Lung microvascular endothelial cell (primary cell): Measurements from ENCODE around the gene VWA2. TPM values are rescaled to one million over a fixed set of nuclear protein-coding genes. Genes with fewer than 3 reads are reported as not detected.
A peak's percentile ranks its signal among the peaks of the same experiment; 100 is the strongest.

ENCODE experiments used
- DNase-seq, 2 donors: peaks; one replicate each; pipeline versions ENCODE4 v3.0.0 to v3.0.0-alpha.2; 2010; ENCODE audit warnings: low read depth in 2 of 2
- total RNA-seq: library from RNA; depleted of rRNA; stranded (reverse); fragments of >200 nt; gene quantifications from 2 replicates; pipeline ENCODE4 v1.2.1, GENCODE V29; 2014

Gene VWA2
- total RNA-seq, 1 donor from 2014 or later, result not detected

GRCh38 chr10:114245121-114245791 is 6.2 kb downstream of the VWA2 start:
- no peak for DNase-seq

- DNase-seq, result peak in 1 of 2 donors; percentile 5
Measured at GRCh38 chr10:114246679-114247305, 7.7 kb downstream of the VWA2 start.

- no peak for DNase-seq
Measured at GRCh38 chr10:114250236-114250635, 11.2 kb downstream of the VWA2 start.

GRCh38 chr10:114250716-114251115 is 11.7 kb downstream of the VWA2 start:
- no peak for DNase-seq

GRCh38 chr10:114252092-114252491 is 13.0 kb downstream of the VWA2 start:
- DNase-seq, result no peak

GRCh38 chr10:114252883-114253282 is 13.8 kb downstream of the VWA2 start:
- no peak for DNase-seq

GRCh38 chr10:114255227-114255626 is 16.2 kb downstream of the VWA2 start:
- DNase-seq, result no peak

- DNase-seq, result no peak
Measured at GRCh38 chr10:114256008-114256765, 17.1 kb downstream of the VWA2 start.

GRCh38 chr10:114256822-114257221 is 17.8 kb downstream of the VWA2 start:
- no peak for DNase-seq

- no peak for DNase-seq
Measured at GRCh38 chr10:114257498-114257897, 18.4 kb downstream of the VWA2 start.

GRCh38 chr10:114258274-114258840 is 19.3 kb downstream of the VWA2 start:
- no peak for DNase-seq

- DNase-seq, result no peak
Measured at GRCh38 chr10:114259824-114260223, 20.8 kb downstream of the VWA2 start.

- DNase-seq, result no peak
Measured at GRCh38 chr10:114260366-114260765, 21.3 kb downstream of the VWA2 start.

- peak in 1 of 2 donors; percentile 15 for DNase-seq
Measured at GRCh38 chr10:114261076-114261475, 22.0 kb downstream of the VWA2 start.

GRCh38 chr10:114262496-114262895 is 23.4 kb downstream of the VWA2 start:
- no peak for DNase-seq

- no peak for DNase-seq
Measured at GRCh38 chr10:114265392-114266053, 26.5 kb downstream of the VWA2 start.

- peak in 1 of 2 donors; percentile 63 for DNase-seq
Measured at GRCh38 chr10:114266521-114266920, 27.5 kb downstream of the VWA2 start.

GRCh38 chr10:114271075-114271778 is 32.2 kb downstream of the VWA2 start:
- peak in 1 of 2 donors; percentile 18 for DNase-seq

- peak; percentile 84 to 87 for DNase-seq
Measured at GRCh38 chr10:114271779-114272167, 32.7 kb downstream of the VWA2 start.

GRCh38 chr10:114272696-114273095 is 33.6 kb downstream of the VWA2 start:
- DNase-seq, result no peak

GRCh38 chr10:114273910-114274309 is 34.9 kb downstream of the VWA2 start:
- no peak for DNase-seq
